GM15510 (cell line): ENCODE measurements around the gene RAB44.

Experiments
- POLR2A ChIP-seq: IDR thresholded peaks from 3 replicates; pipeline ENCODE4 v1.6.1; 2011; ENCODE audit warnings: borderline replicate concordance; ENCODE audit not compliant: insufficient read length; ENCODE audit errors: extremely low read depth

RAB44 gene

GRCh38 chr6:36753671-36754405 lies 56.2 kb downstream of the RAB44 start:
- TF ChIP-seq POLR2A: no peak

- no peak for TF ChIP-seq POLR2A
Measured at GRCh38 chr6:36754582-36755434, 57.2 kb downstream of the RAB44 start.

- no peak for TF ChIP-seq POLR2A
Measured at GRCh38 chr6:36755435-36756348, 58.1 kb downstream of the RAB44 start.

GRCh38 chr6:36756786-36757185 lies 59.2 kb downstream of the RAB44 start:
- TF ChIP-seq POLR2A: no peak

- TF ChIP-seq POLR2A: peak; percentile 40
Measured at GRCh38 chr6:36757206-36757605, 59.6 kb downstream of the RAB44 start.

- no peak for TF ChIP-seq POLR2A
Measured at GRCh38 chr6:36757943-36758508, 60.4 kb downstream of the RAB44 start.

GRCh38 chr6:36758516-36759147 lies 61.0 kb downstream of the RAB44 start:
- TF ChIP-seq POLR2A: no peak

- no peak for TF ChIP-seq POLR2A
Measured at GRCh38 chr6:36759148-36759759, 61.6 kb downstream of the RAB44 start.

- no peak for TF ChIP-seq POLR2A
Measured at GRCh38 chr6:36760685-36761435, 63.2 kb downstream of the RAB44 start.

GRCh38 chr6:36762123-36762522 lies 64.5 kb downstream of the RAB44 start:
- TF ChIP-seq POLR2A: no peak

- no peak for TF ChIP-seq POLR2A
Measured at GRCh38 chr6:36765190-36765589, 67.6 kb downstream of the RAB44 start.

- TF ChIP-seq POLR2A: no peak
Measured at GRCh38 chr6:36765594-36766398, 68.2 kb downstream of the RAB44 start.

GRCh38 chr6:36766399-36766945 lies 68.8 kb downstream of the RAB44 start:
- no peak for TF ChIP-seq POLR2A
